RKO (cell line): ENCODE results near the gene CREB3.

Experiments
- DNase-seq: peaks from one replicate; pipeline ENCODE4 v3.0.0-alpha.2; 2016; ENCODE audit warnings: low spot score

The CREB3 gene

DNA sequence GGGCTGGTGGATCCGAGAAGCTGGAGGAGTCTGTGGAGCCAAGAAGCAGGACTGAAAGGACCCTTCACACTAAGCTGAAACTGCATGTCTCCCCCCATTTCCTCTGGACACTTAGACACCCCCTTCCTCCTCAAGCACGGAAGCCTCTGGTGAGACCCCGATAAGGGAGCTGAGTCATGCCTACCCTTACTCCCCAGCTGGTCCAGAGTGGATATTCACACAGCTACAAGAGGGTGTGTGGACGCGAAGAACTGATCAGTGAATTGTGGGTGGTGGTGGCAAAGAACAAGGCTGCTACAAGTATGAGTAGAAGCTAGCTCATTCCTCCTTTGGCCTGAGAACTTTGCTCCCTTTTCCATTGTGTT, 4.8 kb upstream of the CREB3 start:
- DNase-seq = no peak

DNA sequence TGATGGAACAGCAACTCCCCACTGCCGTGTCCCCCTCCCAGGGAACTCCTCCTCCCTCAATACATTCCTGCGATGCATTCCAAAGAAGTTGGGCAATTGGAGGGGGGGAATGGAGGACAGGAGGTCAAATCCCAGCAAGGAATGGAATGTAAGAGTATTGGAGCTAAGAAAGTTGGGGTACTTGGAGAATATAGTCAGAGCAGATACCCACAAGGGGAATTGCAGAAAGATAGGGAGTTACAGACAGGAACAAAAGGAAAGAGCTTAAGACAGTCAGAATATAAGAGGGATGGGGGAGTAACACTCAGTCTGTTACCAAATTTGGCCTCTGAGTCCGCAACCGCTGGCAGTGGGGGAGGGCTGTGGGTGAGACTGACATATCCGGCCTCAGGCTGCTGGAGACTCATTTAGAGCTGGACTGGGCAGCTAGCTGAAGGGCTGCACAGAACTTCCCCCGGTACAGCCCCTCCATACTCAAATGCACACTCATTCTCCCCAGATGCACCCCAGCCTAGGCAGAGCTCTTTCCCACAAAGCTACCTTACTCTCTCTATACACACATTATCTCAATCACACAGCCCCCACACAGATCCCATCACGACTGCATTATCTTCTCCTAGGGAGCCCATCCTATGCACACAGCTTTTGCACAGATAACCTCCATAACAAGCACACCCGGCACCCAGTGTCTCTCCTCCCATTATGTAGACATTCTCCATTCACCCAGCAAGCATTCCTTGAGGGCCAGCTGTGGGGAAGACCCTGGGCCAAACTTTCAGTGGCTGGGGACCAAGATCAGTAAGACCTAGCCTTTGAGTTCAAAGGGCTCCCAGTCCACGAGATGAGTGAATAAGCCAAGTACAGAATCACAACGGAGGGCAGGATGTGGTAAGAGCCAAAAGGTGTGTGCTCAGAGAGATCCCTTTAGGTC, 4.2 kb upstream of the CREB3 start:
- DNase-seq = peak; percentile 76

DNA sequence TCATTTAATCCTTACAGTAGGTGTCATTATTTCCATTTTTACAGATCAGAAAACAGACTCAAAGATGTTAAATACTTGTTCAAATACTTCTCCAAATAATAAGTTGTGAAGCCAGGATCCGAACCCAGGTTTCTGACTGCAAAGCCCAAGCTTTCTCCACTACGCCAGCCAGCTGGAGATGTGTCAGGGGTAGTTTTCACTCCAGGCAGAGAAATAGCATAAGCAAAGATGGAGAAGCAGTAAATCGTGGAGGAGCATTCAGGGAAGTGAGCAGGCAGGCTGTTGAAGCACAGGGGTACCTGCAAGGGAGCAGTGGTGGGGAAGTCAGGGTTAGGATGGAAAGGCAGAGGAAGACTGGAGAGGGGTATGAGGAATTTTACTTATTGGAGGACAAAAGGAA, 3.4 kb upstream of the CREB3 start:
- DNase-seq = no peak

DNA sequence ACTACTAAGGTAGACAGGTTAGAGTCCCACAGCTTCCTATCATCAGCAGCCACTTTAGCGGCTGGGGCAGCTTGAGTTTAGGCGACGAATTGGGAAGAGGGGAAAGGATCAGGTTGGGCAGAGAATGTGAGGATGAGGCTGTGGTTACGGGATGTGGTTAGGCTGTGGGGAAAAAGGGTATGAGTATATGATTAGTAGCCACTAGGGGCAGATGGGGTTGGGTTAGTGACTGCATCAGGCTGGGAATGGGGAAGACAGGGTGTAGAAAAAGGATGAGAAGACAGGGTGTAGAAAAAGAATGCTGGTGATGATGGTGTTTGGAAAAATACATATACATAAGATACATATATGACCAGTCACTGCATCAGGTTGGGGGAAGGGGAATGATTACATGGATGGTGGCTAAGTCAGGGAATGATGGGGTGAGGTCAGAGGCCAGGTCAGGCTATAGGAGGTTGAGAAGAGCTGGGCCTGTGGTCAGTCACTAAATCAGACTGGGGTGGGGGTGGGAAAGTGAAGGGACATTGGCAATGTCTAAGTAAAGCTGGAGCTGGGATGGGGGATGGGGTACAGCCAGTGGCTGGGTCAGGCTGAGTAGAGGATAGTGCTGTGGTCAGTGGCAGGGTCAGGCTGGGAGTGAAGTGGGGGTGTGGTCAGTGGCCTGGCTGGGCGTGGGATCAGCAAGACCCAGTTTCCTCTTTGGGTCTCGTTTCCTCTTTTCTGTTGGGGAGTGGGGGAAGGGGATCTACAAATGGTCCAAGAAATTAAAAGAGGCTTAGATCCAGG, 2.6 kb upstream of the CREB3 start:
- peak; percentile 87 for DNase-seq

DNA sequence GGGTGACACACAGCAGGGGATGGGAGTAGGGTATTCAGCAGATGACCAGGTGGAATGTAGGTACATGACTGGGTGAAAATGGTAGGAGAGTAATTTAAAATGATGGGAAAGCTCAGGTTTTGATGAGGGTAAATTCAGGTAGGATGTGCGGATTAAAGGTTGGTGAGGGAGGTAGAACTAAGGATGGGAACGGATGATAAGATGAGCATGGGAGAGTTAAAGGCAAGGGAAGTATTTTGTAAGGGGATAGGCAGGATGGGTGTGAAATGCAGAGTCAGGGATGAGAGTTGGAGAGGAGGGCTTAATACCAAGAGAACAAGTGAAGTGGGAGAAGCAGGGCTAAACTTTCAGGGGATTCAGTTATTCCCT, 2.0 kb upstream of the CREB3 start:
- no peak for DNase-seq

DNA sequence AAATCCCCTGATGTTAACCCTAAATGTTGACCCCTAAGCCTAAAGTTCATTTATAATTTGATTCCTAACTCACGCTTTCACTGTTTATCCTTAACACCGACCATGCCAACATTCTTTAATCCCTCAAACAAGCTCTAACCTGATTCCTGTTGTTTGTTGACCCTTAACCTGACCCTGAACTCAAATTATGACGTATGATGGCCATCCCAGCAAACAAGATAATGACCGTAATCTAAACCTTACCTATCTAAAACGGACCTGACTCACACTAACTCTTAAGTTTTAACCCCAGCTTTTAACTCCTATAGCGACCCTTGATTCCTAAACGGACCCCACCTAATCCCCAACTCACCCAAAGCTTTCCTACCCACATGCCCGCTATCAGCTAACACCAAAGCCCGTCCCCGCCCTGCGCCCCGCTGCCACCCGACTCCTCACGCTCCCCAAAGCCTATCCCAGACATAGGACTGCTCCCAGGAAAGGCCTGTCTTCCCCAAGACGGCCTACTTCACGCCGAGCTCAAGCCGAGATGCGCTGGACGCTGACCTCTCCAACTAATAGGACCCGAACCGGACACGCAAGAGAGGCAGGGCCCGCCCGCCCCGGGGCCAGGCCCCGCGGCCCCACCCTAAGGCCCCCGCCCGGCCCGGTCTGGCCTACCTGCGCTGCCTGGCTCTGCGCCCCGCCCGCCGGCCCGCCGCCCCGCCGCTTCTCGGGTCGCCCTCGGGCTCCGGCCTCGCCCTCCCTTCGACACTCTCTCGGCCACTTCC, 866 bp upstream of the CREB3 start:
- no peak for DNase-seq

DNA sequence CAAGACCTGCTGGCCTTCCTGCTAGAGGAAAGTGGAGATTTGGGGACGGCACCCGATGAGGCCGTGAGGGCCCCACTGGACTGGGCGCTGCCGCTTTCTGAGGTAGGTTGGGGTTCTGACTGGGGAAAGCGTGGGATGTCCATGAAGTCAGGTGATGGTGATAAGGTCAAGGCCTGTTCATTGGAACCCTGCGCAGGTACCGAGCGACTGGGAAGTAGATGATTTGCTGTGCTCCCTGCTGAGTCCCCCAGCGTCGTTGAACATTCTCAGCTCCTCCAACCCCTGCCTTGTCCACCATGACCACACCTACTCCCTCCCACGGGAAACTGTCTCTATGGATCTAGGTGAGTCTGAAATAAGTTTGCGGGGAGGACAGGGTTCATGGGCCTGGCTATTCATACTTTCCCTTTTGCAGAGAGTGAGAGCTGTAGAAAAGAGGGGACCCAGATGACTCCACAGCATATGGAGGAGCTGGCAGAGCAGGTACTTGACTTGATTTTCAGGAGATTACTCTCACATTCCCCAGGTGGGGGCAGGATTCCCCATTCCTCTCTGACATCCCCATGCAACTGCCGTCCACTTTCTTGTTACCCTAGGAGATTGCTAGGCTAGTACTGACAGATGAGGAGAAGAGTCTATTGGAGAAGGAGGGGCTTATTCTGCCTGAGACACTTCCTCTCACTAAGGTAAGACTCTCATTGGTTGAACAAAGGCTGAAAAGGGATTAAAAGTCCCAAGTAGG, 505 bp downstream of the CREB3 start:
- peak; percentile 80 for DNase-seq

DNA sequence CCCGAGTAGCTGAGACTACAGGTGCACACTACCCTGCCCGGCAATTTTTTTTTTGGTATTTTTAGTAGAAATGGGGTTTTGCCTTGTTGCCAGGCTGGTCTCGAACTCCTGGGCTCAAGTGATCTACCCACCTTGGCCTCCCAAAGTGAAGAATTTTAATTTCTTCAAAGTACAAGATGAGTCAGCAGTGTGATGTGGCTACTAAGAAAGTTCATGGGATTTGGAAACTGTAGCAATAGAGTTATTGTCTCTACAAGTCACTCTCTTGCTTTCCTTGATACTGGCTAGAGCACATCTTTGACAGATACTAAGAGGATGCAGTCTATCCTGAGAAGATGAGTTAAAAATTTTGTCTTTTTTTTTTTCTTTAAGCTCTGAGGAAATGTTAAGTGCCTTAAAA, 1.6 kb downstream of the CREB3 start:
- DNase-seq = no peak

DNA sequence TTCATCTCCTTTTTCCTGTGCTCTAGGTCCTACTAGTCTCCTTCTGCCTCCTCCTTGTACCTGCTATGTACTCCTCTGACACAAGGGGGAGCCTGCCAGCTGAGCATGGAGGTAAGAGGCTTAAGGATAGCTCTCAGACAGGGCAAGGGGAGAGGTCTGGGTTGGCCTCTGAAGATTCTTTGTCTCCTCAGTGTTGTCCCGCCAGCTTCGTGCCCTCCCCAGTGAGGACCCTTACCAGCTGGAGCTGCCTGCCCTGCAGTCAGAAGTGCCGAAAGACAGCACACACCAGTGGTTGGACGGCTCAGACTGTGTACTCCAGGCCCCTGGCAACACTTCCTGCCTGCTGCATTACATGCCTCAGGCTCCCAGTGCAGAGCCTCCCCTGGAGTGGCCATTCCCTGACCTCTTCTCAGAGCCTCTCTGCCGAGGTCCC, 3.8 kb downstream of the CREB3 start:
- peak; percentile 85 for DNase-seq

DNA sequence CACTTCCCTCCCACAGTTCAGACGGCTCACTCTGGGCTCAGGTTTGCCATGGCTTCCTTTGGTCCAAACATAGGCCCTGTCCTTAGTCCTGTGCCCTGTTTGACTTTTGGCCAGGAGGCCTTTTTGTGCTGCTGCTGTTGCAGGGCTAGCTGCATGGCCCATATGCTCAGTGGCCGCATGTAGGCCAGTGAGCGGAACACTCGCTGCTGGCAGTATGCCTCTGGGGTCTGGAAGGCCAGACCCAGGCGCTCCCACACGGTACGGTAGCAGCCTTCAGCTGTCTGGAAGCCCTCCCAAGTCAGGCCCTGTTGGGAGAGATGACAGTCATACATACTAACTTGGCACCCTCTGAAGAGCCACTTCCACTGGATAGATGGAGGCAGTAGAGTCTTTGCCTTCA, 4.7 kb downstream of the CREB3 start:
- no peak for DNase-seq

DNA sequence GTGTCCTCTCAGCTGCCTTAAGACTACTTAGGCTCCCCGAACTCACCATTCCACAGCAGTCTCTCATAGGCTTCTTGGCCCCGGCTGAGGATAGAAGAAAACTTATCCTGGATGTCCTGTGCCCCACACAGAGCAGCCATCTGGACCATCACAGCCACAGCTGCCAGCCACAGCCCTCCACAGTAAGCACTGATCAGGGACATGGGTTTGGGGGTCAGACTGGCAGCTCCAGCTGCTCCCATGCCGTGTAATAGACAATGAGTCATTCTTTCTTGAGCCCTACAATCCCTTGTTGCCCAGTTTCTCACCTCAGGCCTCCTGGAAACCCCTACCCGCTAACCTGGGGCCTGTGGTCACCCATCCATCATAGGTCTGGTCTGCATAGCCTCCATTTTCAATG, 5.7 kb downstream of the CREB3 start:
- no peak for DNase-seq

DNA sequence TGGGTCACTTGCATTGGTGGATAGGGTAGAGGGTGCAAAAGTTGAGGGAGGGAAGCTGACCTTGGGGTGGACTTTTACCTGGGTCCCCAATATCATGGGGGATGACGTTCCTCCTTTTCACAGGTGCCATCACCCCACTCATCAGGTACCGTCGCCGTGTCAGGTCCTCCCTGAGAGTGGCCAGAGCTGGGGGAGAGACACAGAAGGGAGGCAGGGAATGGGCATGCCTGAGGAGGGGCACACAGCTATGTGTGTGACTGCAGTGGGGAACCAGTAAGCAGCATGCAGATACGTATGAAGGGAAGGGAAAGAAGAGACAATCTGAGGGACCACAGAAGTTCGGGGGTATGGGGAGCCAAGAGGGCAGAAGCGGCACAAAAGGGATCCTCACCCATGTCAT, 6.5 kb downstream of the CREB3 start:
- DNase-seq = no peak

DNA sequence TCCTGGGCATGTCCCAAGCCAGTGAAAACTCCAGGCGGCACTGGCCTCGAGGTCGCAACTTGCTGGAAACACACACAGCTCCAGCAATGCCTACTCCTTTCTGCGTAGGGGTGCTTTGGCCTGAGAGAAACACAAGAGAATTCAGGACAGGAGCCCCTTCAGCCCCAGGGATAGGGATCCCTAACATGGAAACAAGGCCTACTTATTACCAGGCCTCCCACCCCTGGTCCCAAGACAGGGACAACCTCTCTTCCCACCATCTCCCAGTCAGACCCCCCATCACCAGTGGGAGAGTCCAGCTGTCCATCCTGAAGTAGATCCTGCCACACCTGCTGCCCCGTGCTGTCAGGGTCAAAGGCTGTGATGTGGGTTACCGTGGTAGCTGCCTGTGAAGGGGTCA, 7.8 kb downstream of the CREB3 start:
- no peak for DNase-seq

DNA sequence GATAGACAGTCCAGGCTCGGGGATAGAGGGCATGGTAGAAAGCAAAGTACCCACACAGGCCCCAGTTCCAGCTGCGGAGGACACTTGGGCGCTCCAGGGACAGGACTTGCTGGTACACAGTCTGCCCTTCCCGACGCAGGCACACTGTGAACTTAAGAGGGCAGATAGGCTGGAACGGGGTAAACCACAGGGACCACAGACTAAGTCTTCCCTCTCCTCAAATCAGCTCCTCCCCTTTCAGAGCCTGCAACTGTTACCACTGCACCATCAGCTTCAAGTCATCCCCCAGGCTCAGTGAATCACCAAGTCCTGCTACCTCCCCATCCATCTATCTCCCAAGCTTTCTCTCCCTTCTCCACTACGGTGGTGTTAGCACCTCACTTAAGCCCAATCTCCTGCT, 9.3 kb downstream of the CREB3 start:
- DNase-seq = no peak

DNA sequence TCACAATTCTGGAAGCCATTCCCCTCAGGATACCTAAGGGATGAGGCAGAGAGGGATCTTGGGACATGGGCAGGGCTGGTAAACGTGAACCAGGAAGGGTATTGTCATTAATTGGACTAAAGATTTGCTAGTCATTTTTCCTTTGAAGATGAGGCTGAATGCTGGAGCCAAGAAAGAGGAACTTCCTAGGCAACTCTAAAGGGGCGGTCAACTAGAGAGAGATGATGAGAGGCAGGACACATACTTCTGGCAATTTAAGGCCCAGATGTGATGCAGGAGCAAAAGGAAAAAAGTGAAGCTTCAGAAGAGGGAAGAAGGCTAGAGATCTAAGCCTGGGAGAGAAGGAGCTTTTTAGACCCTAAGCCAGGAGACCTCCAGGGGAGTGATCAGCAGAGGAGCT, 11.0 kb downstream of the CREB3 start:
- no peak for DNase-seq

DNA sequence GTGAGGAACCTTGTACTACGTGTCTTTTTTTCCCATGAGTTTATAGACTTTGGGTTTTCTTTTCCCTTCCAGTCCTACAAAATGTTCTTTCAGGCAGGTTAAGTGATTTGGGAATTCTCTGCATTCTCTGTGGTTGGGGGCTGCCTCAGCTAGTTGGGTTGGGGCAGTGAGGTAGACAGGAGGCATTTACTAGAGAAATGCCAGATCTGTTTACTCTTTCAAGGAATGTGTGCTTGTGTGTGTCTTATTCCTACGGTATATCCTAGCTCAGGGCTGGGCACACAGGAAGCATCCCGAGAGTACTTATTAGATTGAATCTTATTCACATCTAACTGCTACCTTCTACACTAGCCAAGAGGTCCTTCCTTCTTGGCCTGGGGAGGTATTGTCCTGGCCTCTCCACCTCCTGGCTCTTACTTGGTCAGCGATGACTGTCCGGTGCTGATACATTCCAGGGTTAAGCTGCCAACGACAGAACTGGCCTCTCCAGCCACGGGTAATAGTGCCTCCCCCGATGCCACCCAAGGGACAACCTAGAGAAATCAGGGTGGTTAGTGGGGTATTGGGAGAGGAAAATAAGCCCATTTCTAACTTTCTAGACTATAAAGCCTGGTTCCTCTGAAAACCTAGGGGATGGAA, 11.5 kb downstream of the CREB3 start:
- no peak for DNase-seq

DNA sequence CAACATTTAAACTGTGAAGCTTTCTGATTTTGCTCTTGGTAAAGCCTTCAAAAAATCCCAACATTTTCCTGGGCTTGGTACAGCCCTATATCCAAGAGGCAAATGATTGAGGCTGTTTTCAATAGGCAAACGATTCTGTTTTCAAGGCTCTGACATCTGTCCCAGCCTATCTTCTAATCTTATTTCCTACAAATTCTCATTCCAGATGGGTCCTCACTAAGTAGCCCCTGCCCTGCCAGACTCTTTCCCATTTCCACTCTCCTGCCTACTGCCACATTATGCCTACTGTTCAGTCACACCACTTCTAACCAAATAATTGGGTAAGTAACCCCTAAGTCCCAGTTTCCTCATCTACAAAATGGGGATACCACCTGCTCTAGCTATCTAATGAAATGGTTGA, 13.1 kb downstream of the CREB3 start:
- DNase-seq = no peak

DNA sequence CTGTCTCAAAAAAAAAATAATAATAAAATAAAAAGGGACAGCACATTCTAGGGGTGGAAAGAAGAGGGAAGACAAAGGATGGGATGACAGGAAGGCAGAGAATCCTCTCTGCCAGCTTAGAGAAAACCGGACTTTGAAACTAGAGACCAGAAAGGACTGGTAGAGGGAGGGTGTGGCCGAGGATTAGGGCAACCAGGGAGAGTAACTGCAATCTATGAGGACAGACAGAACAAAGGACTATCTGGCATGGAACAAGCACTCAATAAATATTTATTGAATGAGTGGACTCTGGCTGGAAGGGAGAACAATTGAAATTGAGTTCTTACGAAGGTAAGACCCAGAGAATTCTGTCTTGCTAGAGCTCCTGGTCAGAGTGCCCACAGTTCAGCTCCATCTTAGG, 14.1 kb downstream of the CREB3 start:
- DNase-seq = no peak

DNA sequence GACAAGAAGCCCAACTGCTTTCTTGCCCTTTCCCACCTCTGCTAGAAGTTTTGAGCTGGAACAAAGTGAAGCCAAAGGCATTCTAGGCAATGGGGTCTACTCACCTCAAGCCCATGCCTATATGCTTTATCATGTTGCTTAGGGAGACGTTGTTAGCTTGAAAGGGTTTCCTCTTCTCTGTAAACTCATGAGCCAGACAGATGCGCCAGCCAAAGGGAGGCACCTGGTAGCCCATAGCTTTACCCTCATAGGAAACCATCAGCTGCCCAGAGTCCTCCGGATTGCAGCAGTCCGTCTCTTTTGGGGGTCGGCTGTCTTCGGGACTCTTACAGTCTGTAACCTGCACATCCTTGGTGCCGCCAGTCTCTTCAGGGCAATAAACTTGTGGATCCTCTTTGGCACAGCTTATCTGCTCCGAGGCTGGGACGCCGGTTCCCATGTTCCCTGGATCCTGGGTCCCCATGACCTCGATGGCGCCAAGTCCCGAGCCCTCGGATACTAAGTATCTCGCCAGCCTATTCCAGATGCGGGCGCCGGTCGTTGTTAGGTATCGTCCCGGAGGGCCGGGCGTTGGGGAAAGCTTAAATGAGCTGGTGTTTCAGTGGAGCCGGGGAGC, 15.9 kb downstream of the CREB3 start:
- peak; percentile 52 for DNase-seq

DNA sequence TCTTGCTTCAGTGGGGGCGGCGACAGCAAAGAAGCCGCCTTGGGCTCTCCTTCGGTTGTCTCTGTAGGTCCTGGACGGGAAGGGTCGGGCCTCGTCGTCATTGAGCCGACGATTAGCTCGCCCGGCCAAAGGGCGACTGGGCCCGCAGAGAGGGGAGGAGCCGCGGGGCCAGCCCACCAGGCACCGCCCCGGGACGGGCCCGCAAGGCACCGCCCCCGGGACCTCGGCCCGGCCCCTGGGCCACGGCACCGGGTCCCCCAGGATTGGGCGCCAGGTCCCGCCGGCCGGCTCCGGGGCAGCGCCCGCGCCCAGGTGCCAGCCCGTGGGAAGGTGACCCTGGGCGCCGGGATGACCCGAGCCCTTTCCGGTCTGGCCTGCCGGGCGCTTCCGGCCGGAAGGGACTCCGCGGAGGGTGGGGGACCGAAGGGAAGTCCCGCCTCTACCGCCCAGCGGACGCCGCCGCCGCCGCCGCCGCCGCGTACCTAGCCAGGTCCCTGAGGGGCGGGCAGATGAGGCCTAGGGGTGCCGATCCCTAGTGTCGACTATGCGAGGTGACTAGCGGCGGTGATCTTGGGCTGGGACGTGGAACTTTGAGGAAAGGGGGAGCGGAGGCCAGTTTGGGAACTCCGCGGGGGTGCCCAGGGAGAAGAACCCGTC, 16.5 kb downstream of the CREB3 start, which contains the start of the genes GBA2 and RGP1:
Gene GBA2, minus strand, starts transcription at position 371 of the 657 bp plus-strand sequence. CDS start 524 bp downstream, outside the sequence.
Gene RGP1, plus strand, starts transcription at position 430 of the 657 bp plus-strand sequence. CDS start 469 bp downstream, outside the sequence.
- peak; percentile 75 for DNase-seq
